Keratinocyte (primary cell): Measurements from ENCODE around the gene ACSL4. TPM values are rescaled to one million over a fixed set of nuclear protein-coding genes. Genes with fewer than 3 reads are reported as not detected.

ENCODE experiments used
- DNase-seq: peaks from one replicate; pipeline ENCODE4 v3.0.0-alpha.2; 2011; ENCODE audit warnings: low read depth, missing footprints, low spot score
- FAIRE-seq: peaks from 2 replicates; lab custom pipeline; 2011; peaks lifted over from hg19 to GRCh38; lab: Jason Lieb, UNC
- H2AFZ ChIP-seq: 2 replicates; pipeline ENCODE4 v1.6.0; 2012; ENCODE audit warnings: low read length, control low read depth, inconsistent platforms; ENCODE audit not compliant: control insufficient read depth
- H3K27ac ChIP-seq: 2 replicates; pipeline ENCODE4 v1.5.1; 2011; ENCODE audit warnings: low read length; ENCODE audit not compliant: control insufficient read depth, insufficient read depth
- H3K27me3 ChIP-seq: 3 replicates; pipeline ENCODE4 v1.6.0; 2011; ENCODE audit warnings: low read length; ENCODE audit not compliant: control insufficient read depth, insufficient read depth; ENCODE audit errors: extremely low read depth
- H3K36me3 ChIP-seq, 2 experiments: 2 replicates in 1 of 2; 3 replicates in 1 of 2; pipeline ENCODE4 v1.5.1; 2011; ENCODE audit warnings: low read length in 2 of 2, mild to moderate bottlenecking in 1 of 2; ENCODE audit not compliant: control insufficient read depth in 2 of 2, insufficient read depth in 2 of 2; ENCODE audit errors: extremely low read depth in 1 of 2
- H3K4me1 ChIP-seq: 3 replicates; pipeline ENCODE4 v1.5.1; 2011; ENCODE audit warnings: low read length; ENCODE audit not compliant: control insufficient read depth, insufficient read depth; ENCODE audit errors: extremely low read depth
- H3K4me2 ChIP-seq: 3 replicates; pipeline ENCODE4 v1.6.0; 2011; ENCODE audit warnings: low read depth, low read length; ENCODE audit not compliant: control insufficient read depth, insufficient read depth; ENCODE audit errors: extremely low read depth
- H3K4me3 ChIP-seq, 3 experiments: fragments of 200-600 bp in 1 of 3; sonication (generic) in 1 of 3; 2 replicates in 2 of 3; 3 replicates in 1 of 3; pipeline ENCODE4 v1.5.1; 2011 to 2016; ENCODE audit warnings: low read length in 3 of 3, mild to moderate bottlenecking in 3 of 3, control low read depth in 2 of 3, inconsistent platforms in 1 of 3, low read depth in 1 of 3, mixed read lengths in 1 of 3, mixed run types in 1 of 3, moderate library complexity in 1 of 3; ENCODE audit not compliant: control insufficient read depth in 2 of 3, insufficient read depth in 2 of 3; ENCODE audit errors: extremely low read depth in 1 of 3
- H3K79me2 ChIP-seq: 2 replicates; pipeline ENCODE4 v1.6.0; 2012; ENCODE audit warnings: low read length; ENCODE audit not compliant: control insufficient read depth, insufficient read depth
- H3K9ac ChIP-seq: 3 replicates; pipeline ENCODE4 v1.6.0; 2011; ENCODE audit warnings: low read length; ENCODE audit not compliant: control insufficient read depth, insufficient read depth; ENCODE audit errors: extremely low read depth
- H3K9me1 ChIP-seq: 3 replicates; pipeline ENCODE4 v1.6.0; 2011; ENCODE audit warnings: low read length; ENCODE audit not compliant: control insufficient read depth, insufficient read depth; ENCODE audit errors: extremely low read depth
- H3K9me3 ChIP-seq: 2 replicates; pipeline ENCODE4 v1.5.1; 2012; ENCODE audit warnings: low read depth, low read length; ENCODE audit not compliant: control insufficient read depth
- H4K20me1 ChIP-seq: 3 replicates; pipeline ENCODE4 v1.6.0; 2011; ENCODE audit warnings: low read length; ENCODE audit not compliant: control insufficient read depth, insufficient read depth; ENCODE audit errors: extremely low read depth
- EZH2 ChIP-seq: IDR thresholded peaks from one replicate; pipeline ENCODE4 v1.6.1; 2012; ENCODE audit warnings: inconsistent platforms, mild to moderate bottlenecking, low read length, moderate library complexity
- dilution Hi-C: fragments of 300-500 bp; cut with MboI; formaldehyde crosslinking; loops from one replicate; pipeline ENCODE4 v1.7.0; 2020; ENCODE audit warnings: low sequenced_read_pairs; ENCODE audit not compliant: extremely low pct_ligation_motif_present
- polyA plus RNA-seq, 5 experiments: library from polyadenylated mRNA; depleted of rRNA in 3 of 5; stranded (reverse) in 3 of 5; stranded (forward) in 1 of 5; unstranded in 1 of 5; fragments of >200 nt; gene quantifications; 1 replicate in 1 of 5; 2 replicates in 3 of 5; 3 replicates in 1 of 5; pipeline versions ENCODE4 v1.2.1 to v1.2.3, GENCODE V29; 2011 to 2012; ENCODE audit warnings: missing spikeins in 2 of 5, low read depth in 1 of 5, low replicate concordance in 1 of 5
- TF ChIP-seq, protein P1 (sequence below), 3 experiments: IDR thresholded peaks in 1 of 3; conservative IDR thresholded peaks in 1 of 3; optimal IDR thresholded peaks in 1 of 3; 2 replicates in 2 of 3; 3 replicates in 1 of 3; pipeline versions ENCODE3 to v1.5.1; 2011; ENCODE audit warnings: low read length in 3 of 3, mild to moderate bottlenecking in 3 of 3, moderate library complexity in 2 of 3, control low read depth in 1 of 3, inconsistent platforms in 1 of 3; ENCODE audit not compliant: insufficient read depth in 2 of 3; ENCODE audit errors: extremely low read depth in 1 of 3

Gene ACSL4
- polyA plus RNA-seq, 1 donor (not counting 4 experiments of a cell fraction or from before 2014, with no cell fraction given), result 78.3 TPM

DNA sequence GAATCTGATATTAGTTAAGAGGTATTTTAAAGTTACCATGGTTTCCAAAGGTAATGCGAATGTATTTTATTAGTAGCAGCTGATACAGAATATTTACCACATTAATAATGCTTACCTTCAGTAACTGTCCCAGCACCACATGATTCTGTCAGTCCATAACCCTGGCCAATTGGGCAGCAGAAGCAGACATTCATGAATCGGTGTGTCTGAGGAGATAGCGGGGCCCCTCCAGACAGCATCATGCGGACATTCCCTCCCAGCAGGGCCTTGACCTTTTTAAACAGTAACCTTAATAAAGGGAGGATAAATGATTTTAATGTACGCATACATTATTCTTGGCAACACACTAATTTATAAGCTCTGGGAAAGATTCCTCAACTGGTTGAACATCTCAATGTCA lies 65.1 kb downstream of the ACSL4 start:
- TF ChIP-seq EZH2, result no peak
- TF ChIP-seq, protein P1, sequence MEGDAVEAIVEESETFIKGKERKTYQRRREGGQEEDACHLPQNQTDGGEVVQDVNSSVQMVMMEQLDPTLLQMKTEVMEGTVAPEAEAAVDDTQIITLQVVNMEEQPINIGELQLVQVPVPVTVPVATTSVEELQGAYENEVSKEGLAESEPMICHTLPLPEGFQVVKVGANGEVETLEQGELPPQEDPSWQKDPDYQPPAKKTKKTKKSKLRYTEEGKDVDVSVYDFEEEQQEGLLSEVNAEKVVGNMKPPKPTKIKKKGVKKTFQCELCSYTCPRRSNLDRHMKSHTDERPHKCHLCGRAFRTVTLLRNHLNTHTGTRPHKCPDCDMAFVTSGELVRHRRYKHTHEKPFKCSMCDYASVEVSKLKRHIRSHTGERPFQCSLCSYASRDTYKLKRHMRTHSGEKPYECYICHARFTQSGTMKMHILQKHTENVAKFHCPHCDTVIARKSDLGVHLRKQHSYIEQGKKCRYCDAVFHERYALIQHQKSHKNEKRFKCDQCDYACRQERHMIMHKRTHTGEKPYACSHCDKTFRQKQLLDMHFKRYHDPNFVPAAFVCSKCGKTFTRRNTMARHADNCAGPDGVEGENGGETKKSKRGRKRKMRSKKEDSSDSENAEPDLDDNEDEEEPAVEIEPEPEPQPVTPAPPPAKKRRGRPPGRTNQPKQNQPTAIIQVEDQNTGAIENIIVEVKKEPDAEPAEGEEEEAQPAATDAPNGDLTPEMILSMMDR (optimal IDR thresholded peaks at IDR 0.05 in 1 of 3, IDR thresholded peaks at IDR 0.05 in 1 of 3, conservative IDR thresholded peaks at IDR 0.05 in 1 of 3; ENCODE audit: extremely low read depth in 1 of 3, insufficient read depth in 2 of 3, low read length in 3 of 3), result no peak
- Histone ChIP-seq H3K9me3 (no peaks in the 10 kb centered on the region), H3K27me3 (no peaks in the 10 kb centered on the region), H3K4me2 (no peak overlapping the region), H3K4me1 (no peaks in the 10 kb centered on the region), H3K4me3 (no peak overlapping the region), H3K27ac (no peak overlapping the region), H4K20me1 (no peaks in the 10 kb centered on the region), H2AFZ (no peak overlapping the region), H3K9me1 (no peaks in the 10 kb centered on the region), H3K36me3 (peaks cover 0 to 2% of the 10 kb centered on the region in 2 experiments), H3K9ac (no peak overlapping the region), H3K79me2 (no peaks in the 10 kb centered on the region)
- no peak for DNase-seq
- no peak for FAIRE-seq
- dilution Hi-C loops, result no loop called here

DNA sequence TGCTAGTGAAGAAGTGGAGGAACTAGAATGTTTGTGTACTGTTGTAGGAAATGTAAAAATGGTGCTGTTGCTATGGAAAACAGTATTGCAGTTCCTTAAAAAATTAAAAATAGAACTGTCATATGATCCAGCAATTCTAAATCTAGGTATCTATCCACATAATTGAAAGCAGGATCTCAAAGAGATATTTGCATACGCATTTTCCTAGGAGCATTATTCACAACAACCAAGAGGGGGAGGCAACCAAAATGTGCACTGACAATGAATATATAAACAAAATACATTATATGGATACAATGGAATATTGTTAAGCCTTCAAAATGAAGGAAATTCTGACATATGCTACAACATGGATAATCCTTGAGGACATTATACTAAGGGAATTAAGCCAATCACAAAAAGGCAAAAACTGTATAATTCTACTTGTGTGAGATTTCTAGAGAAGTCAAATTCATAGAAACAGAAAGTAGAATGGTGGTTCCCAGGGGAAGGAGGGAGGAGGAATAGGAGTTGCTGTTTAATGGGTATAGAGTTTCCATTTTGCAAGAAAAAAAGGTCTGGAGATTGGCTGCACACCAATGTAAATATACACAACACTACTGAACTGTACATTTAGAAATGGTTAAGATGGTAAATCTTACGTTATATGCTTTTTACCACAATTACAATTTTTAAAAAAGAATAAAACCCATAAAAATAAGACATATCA lies 72.5 kb downstream of the ACSL4 start:
- H2AFZ ChIP-seq, result no peak overlapping the region
- peaks cover 3% of the 10 kb centered on the region for H4K20me1 ChIP-seq
- H3K9ac ChIP-seq, result no peak overlapping the region
- dilution Hi-C loops, result no loop called here
- H3K4me1 ChIP-seq, result no peaks in the 10 kb centered on the region
- H3K9me1 ChIP-seq, result no peaks in the 10 kb centered on the region
- no peak overlapping the region for H3K4me3 ChIP-seq
- H3K27me3 ChIP-seq, result no peaks in the 10 kb centered on the region
- H3K79me2 ChIP-seq, result no peaks in the 10 kb centered on the region
- no peak overlapping the region for H3K4me2 ChIP-seq
- FAIRE-seq, result no peak
- no peak for TF ChIP-seq EZH2
- TF ChIP-seq, protein P1 (optimal IDR thresholded peaks at IDR 0.05 in 1 of 3, IDR thresholded peaks at IDR 0.05 in 1 of 3, conservative IDR thresholded peaks at IDR 0.05 in 1 of 3; ENCODE audit: extremely low read depth in 1 of 3, insufficient read depth in 2 of 3, low read length in 3 of 3), result no peak
- H3K9me3 ChIP-seq, result no peaks in the 10 kb centered on the region
- DNase-seq, result no peak
- peaks cover 0 to 2% of the 10 kb centered on the region in 2 experiments for H3K36me3 ChIP-seq
- no peak overlapping the region for H3K27ac ChIP-seq
